AG09309 (cell line): ENCODE data around the gene TADA3.

Experiments
- DNase-seq: peaks from one replicate; pipeline ENCODE4 v3.0.0-alpha.2; 2010; ENCODE audit warnings: low read depth
- H3K4me3 ChIP-seq: 2 replicates; pipeline ENCODE4 v1.5.1; 2011; ENCODE audit warnings: mild to moderate bottlenecking, low read depth, low read length, moderate library complexity; ENCODE audit not compliant: control insufficient read depth
- CTCF ChIP-seq: IDR thresholded peaks from 2 replicates; pipeline ENCODE4 v1.5.1; 2011; ENCODE audit warnings: mild to moderate bottlenecking, low read depth, low read length, inconsistent platforms; ENCODE audit not compliant: insufficient read depth, control insufficient read depth; ENCODE audit errors: missing control alignments

The TADA3 gene

GRCh38 chr3:9831253-9831652 lies 39.0 kb upstream of the TADA3 start:
- TF ChIP-seq CTCF = no peak
- no peak overlapping the region for H3K4me3 ChIP-seq
- no peak for DNase-seq

DNA sequence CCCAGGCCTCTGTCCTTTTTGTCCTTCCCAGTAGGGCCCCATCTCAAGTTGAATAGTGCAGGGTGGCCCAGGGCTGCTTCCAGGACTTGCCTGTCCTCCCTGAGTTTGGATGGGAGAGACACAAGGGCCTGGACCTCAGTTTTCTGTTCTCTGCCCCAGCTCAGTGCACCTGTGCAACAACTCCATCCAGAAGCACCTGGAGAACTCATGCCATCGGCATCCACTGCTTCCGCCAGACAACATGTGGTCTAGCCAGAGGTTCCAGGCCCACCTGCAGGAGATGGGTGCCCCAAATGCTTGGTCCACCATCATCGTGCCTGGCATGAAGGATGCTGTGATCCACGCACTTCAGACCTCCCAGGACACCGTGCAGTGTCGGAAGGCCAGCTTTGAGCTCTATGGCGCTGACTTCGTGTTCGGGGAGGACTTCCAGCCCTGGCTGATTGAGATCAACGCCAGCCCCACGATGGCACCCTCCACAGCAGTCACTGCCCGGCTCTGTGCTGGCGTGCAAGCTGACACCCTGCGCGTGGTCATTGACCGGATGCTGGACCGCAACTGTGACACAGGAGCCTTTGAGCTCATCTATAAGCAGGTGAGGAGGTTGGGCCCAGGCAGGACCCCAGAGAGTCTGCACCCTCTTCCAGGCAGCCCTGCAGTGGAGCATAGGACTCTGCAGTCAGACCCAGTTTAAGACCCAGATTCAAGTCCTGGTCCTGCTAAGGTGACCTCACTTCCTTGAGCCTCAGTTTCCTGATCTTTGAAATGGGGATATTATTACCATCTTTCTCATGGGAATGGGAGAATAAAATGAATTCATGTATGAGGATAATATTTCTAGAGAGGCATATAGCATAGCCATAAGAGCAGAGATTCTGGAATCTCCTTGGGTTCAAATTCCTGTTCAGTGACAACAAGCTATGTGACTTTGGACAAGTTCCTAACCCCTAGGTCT lies 36.8 kb upstream of the TADA3 start:
- H3K4me3 ChIP-seq = no peak overlapping the region
- DNase-seq = no peak
- no peak for TF ChIP-seq CTCF

GRCh38 chr3:9826815-9827573 lies 34.7 kb upstream of the TADA3 start:
- H3K4me3 ChIP-seq = no peak overlapping the region
- peak; percentile 22 for TF ChIP-seq CTCF
- no peak for DNase-seq

- no peak for TF ChIP-seq CTCF
- DNase-seq = no peak
- no peak overlapping the region for H3K4me3 ChIP-seq
Observed at GRCh38 chr3:9825451-9826040, 33.3 kb upstream of the TADA3 start.

GRCh38 chr3:9820946-9821345 lies 28.7 kb upstream of the TADA3 start:
- H3K4me3 ChIP-seq = no peak overlapping the region
- no peak for DNase-seq
- TF ChIP-seq CTCF = peak; percentile 33

- TF ChIP-seq CTCF = no peak
- no peak overlapping the region for H3K4me3 ChIP-seq
- no peak for DNase-seq
Observed at GRCh38 chr3:9820543-9820942, 28.3 kb upstream of the TADA3 start.
